HFFc6 (cell line): Measurements from ENCODE around the gene GFAP. TPM values are rescaled to one million over a fixed set of nuclear protein-coding genes. Genes with fewer than 3 reads are reported as not detected.

Experiments
- DNase-seq: peaks from one replicate; pipeline ENCODE4 v3.0.0-alpha.2; 2018
- H3K27ac Mint-ChIP-seq: 2 replicates; pipeline ENCODE4 v1.8.0; 2020; ENCODE audit warnings: mild to moderate bottlenecking, mixed read lengths
- H3K27me3 Mint-ChIP-seq: 2 replicates; pipeline ENCODE4 v1.8.0; 2021; ENCODE audit warnings: mild to moderate bottlenecking, moderate library complexity, mixed read lengths; ENCODE audit not compliant: insufficient read depth
- H3K36me3 Mint-ChIP-seq: 2 replicates; pipeline ENCODE4 v1.8.0; 2021; ENCODE audit warnings: low read depth, mixed read lengths
- H3K4me1 Mint-ChIP-seq: 2 replicates; pipeline ENCODE4 v1.8.0; 2020; ENCODE audit warnings: low read depth, mixed read lengths
- H3K4me3 Mint-ChIP-seq: 2 replicates; pipeline ENCODE4 v1.8.0; 2020; ENCODE audit warnings: mild to moderate bottlenecking, moderate library complexity, mixed read lengths
- H3K9me3 Mint-ChIP-seq: 2 replicates; pipeline ENCODE4 v1.8.0; 2020; ENCODE audit warnings: mild to moderate bottlenecking, mixed read lengths
- CTCF ChIP-seq: fragments of 200-600 bp; sonication (generic); IDR thresholded peaks from 2 replicates; pipeline ENCODE4 v1.5.0; 2021; ENCODE audit warnings: antibody characterized with exemption, mild to moderate bottlenecking
- total RNA-seq, 6 experiments: library from RNA; stranded (reverse); fragmentation: NEBNext Ultra II Directional; extraction: Animal tissue kit (Norgen Biotek cat#: 25700); gene quantifications; 2 replicates in 1 of 6; 3 replicates in 5 of 6; pipeline ENCODE4 v1.2.3, GENCODE V29; 2021

Gene GFAP
- total RNA-seq, 6 experiments from 2014 or later, result not detected

GRCh38 chr17:44920565-44920940 lies 5.3 kb upstream of the GFAP start:
- peaks cover 6% of the 10 kb centered on the region for H3K27me3 Mint-ChIP-seq
- no peak overlapping the region; the same call in 1 of the 2 replicates for H3K27ac Mint-ChIP-seq
- H3K4me3 Mint-ChIP-seq, result no peak overlapping the region
- H3K4me1 Mint-ChIP-seq, result peaks cover 6% of the 10 kb centered on the region; the same call in 1 of the 2 replicates
- DNase-seq, result no peak
- no peak for TF ChIP-seq CTCF
- H3K9me3 Mint-ChIP-seq, result no peaks in the 10 kb centered on the region
- 0 out of 2 replicates have a peak, but pooled peaks cover 1% of the 10 kb centered on the region for H3K36me3 Mint-ChIP-seq

- no peaks in the 10 kb centered on the region for H3K36me3 Mint-ChIP-seq
- H3K4me3 Mint-ChIP-seq, result no peak overlapping the region
- H3K4me1 Mint-ChIP-seq, result peaks cover 6% of the 10 kb centered on the region; the same call in 1 of the 2 replicates
- peak; percentile 90 for TF ChIP-seq CTCF
- DNase-seq, result peak; percentile 76
- no peak overlapping the region for H3K27ac Mint-ChIP-seq
- peaks cover 6% of the 10 kb centered on the region for H3K27me3 Mint-ChIP-seq
- no peaks in the 10 kb centered on the region for H3K9me3 Mint-ChIP-seq
These were observed 4.7 kb upstream of the GFAP start for GRCh38 chr17:44919885-44920564.

GRCh38 chr17:44919411-44919810 lies 4.1 kb upstream of the GFAP start:
- Mint-ChIP-seq H3K4me1 (peaks cover 6% of the 10 kb centered on the region; the same call in 1 of the 2 replicates), H3K27ac (no peak overlapping the region), H3K4me3 (no peak overlapping the region), H3K9me3 (no peaks in the 10 kb centered on the region), H3K27me3 (peaks cover 6% of the 10 kb centered on the region), H3K36me3 (no peaks in the 10 kb centered on the region)
- TF ChIP-seq CTCF, result no peak
- no peak for DNase-seq

GRCh38 chr17:44918006-44918405 lies 2.7 kb upstream of the GFAP start:
- H3K4me3 Mint-ChIP-seq, result no peak overlapping the region
- H3K27ac Mint-ChIP-seq, result no peak overlapping the region
- H3K36me3 Mint-ChIP-seq, result no peaks in the 10 kb centered on the region
- H3K27me3 Mint-ChIP-seq, result peaks cover 4% of the 10 kb centered on the region
- DNase-seq, result no peak
- H3K9me3 Mint-ChIP-seq, result no peaks in the 10 kb centered on the region
- H3K4me1 Mint-ChIP-seq, result peaks cover 6% of the 10 kb centered on the region; the same call in 1 of the 2 replicates
- TF ChIP-seq CTCF, result no peak

- Mint-ChIP-seq H3K4me3 (no peak overlapping the region), H3K27ac (no peak overlapping the region), H3K4me1 (peaks cover 6% of the 10 kb centered on the region; the same call in 1 of the 2 replicates), H3K36me3 (no peaks in the 10 kb centered on the region), H3K27me3 (peaks cover 3% of the 10 kb centered on the region), H3K9me3 (no peaks in the 10 kb centered on the region)
- DNase-seq, result no peak
- TF ChIP-seq CTCF, result no peak
These were observed 2.2 kb upstream of the GFAP start for GRCh38 chr17:44917456-44917855.
